Raji (cell line): ENCODE measurements around the gene GPR132.

Experiments used
- POLR2A ChIP-seq: IDR thresholded peaks from 2 replicates; pipeline ENCODE4 v1.6.1; 2011; ENCODE audit warnings: low read depth, low read length, control low read depth; ENCODE audit not compliant: insufficient read depth

The GPR132 gene

DNA sequence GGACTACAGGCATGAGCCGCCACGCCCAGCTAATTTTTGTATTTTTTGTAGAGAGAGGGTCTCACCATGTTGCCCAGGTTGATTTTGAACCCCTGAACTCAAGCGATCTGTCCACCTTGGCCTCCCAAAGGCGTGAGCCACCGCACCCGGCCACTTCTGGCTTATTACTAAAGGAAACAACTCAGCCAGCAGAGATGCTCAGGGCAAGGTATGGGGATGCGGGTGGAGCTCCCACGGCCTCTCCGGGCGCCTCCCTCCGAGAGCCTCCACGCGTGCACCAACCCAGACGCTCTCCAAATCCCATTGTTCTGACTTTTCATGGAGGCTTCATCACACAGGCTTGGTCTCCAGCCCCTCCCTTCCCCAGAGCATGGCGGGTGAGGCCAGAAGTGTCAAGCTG, 6.1 kb upstream of the GPR132 start:
- TF ChIP-seq POLR2A: no peak

DNA sequence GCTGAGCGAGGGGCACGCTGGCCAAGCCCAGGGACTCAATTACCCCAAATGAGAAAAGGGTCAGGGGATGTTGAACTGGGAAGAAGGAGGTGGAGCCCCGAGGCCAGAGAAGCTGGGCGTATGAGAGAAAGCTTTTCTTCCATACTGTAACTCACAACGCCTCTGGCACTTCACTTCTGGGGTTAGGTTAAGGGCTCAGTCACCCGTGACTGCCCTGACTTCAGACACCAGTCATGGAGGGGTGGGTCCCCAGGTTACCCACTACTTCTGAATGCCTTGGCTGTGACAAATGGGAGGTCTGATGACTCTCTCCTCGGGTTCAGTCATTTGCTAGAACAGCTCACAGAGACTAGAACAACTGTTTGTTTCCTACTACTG, 5.5 kb upstream of the GPR132 start:
- TF ChIP-seq POLR2A: no peak

DNA sequence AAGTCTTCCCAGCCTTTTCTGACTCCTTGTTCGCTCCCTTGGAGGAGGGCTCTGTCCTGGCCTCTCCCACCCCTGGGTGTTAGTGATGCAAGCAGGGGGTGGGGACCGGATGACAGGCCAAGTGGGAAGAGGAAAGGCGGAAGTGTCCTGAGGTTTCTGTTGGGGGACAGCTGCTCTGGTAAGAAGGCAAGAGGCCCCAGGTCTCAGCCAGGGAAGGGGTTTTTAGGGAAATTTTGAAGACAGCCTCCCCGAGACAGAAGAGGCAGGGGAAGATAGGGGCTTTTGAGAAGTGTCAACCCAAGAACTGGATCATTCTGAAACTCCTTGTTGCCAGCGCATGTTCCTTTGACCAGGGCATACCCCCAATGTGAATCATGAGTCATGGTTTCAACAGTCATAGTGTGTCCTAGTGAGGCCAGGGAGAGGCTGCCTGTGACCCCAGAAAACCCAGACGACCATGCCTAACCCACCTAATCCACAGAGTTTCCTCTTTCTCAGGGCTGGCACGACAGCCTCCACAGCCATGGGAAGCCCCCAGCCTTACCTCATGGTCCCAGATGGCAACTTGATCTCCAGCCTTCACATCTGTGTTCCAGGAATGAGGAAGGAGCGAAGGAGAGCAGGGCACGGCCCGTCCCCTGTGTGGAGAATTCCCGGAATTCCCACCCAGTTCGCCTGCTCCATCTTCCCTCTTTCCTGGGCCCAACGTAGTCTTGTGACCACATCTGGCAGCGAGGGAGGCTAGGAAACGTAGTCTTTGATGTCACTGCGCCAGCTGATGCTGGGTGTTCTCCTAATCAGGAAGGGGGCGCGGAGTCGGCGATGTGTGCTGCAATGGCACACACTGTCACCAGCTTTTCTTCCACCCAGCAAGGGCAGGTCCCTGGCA, 4.9 kb upstream of the GPR132 start:
- TF ChIP-seq POLR2A: peak; percentile 45

DNA sequence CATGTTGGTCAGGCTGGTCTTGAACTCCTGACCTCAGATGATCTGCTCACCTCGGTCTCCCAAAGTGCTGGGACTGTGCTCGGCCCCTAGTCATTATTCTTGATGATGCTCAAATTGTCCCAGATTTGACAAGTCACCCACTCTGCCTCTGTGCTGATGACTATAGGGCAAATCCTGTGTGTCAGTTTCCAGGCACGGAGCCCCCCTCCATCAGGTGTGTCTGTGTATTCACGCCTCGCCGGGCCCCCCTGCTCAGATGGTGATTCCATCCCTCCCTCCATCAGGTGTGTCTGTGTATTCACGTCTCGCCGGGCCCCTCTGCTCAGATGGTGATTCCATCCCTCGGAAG, 4.3 kb upstream of the GPR132 start:
- no peak for TF ChIP-seq POLR2A

DNA sequence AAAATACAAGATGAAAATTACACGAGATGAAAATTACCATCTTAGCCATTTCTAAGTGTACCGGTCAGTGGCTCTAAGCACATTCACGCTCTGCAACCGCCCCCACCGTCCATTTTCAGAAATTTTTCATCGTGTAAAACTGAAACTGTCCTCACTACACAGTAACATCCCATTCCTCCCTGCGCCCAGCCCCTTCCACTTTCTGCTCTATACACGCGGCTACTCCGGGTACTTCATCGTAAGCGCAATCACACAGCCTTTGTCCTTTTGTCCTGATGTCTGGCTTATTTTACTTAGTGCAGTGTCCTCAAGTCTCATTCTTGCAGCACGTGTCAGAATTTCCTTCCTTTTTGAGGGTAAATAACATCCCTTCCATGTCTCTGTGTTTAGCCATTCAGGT, 3.6 kb upstream of the GPR132 start:
- no peak for TF ChIP-seq POLR2A

GRCh38 chr14:105067969-105068301, 2.7 kb upstream of the GPR132 start:
- no peak for TF ChIP-seq POLR2A

DNA sequence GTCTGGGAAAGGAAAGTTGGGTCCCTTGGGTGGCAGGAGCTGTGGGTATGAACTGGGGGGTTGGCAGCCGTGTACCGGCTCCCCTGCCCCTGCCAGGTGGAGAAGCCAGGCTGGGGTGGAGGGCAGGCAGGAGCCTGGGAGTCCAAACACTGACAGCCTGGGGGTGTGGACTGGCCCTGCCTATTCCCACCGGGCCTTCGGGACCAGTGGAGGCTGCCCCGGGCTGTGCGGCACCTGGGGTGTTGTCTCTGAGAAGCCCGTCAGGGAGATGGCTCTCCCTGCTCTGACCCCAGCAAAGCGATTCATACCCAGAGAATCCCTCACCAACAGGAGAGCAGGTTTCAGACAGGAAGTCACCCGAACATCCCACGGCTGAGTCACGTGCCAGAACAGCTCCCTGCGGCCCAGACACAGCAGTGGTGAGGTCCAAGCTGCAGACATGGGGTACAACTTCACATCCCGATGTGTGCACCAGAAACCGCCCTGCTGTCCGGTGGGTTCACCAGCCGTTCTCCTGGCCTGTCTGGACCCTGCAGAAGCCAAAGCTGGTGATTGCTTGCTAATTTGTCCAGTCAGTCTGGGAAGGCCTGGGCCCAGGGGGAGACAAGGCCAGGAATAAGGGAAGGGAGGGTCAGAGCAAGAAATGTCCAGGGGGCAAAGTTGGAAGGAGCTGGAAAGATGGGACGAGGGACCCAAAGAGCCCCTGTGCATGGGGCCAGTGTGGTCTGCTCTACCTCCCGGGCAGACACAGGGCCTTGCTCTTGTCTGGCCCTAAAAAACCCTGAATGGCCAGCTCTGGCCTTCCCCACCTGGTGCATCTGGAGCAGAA, 2.1 kb upstream of the GPR132 start:
- TF ChIP-seq POLR2A: no peak

GRCh38 chr14:105066240-105067071, 1.2 kb upstream of the GPR132 start:
- no peak for TF ChIP-seq POLR2A

- no peak; the same call in 1 of the 2 replicates for TF ChIP-seq POLR2A
Observed at GRCh38 chr14:105064721-105065143, 498 bp downstream of the GPR132 start.

- no peak for TF ChIP-seq POLR2A
Observed at GRCh38 chr14:105064001-105064400, 1.2 kb downstream of the GPR132 start.

DNA sequence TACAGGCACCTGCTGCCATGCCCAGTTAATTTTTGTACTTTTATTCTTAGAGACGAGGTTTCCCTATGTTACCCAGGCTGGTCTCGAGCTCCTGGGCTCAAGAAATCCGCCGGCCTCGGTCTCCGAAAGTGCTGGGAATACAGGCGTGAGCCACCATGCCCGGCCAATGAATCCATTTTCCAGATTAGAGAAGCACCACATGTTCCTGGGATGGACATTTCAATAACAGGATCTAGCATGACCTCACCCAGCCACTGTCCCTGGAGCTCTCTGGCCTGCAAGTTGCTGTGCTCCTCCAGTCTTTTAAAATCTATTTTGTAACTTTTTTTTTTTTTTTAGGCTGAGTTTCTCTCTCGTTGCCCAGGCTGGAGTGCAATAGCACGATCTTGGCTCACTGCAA, 2.2 kb downstream of the GPR132 start:
- TF ChIP-seq POLR2A: no peak

GRCh38 chr14:105062048-105062433, 3.2 kb downstream of the GPR132 start:
- no peak for TF ChIP-seq POLR2A

DNA sequence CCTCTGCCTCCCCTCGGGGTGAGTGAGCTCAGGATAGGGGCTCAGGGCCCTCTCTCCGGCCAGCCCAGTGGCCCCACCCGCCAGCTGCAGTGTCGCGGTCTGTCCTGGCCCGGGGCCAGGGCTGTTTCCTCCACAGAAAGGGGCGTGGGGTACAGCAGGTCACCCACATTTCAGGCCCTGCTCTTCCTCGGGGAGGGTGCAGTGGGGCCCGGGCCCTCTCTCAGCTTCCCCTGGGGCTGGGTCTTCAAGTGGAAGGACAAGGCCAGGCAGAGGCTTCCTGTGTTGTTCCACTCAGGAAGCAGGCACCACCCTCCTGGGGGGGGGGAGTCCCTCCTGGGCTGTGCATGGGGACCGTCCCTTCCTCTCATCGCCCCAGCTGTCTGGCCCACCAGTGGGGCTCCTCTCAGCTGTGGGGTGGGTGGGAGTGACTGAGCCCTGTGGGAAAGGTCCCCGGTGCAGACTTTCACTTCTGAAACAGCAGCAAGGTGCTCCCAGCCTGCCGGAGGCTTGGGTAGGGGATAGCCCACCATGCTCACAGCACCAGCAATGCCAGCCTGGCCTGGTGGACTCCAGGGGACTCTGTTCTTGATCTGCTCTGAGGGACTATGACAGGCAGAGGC, 3.7 kb downstream of the GPR132 start:
- no peak for TF ChIP-seq POLR2A

DNA sequence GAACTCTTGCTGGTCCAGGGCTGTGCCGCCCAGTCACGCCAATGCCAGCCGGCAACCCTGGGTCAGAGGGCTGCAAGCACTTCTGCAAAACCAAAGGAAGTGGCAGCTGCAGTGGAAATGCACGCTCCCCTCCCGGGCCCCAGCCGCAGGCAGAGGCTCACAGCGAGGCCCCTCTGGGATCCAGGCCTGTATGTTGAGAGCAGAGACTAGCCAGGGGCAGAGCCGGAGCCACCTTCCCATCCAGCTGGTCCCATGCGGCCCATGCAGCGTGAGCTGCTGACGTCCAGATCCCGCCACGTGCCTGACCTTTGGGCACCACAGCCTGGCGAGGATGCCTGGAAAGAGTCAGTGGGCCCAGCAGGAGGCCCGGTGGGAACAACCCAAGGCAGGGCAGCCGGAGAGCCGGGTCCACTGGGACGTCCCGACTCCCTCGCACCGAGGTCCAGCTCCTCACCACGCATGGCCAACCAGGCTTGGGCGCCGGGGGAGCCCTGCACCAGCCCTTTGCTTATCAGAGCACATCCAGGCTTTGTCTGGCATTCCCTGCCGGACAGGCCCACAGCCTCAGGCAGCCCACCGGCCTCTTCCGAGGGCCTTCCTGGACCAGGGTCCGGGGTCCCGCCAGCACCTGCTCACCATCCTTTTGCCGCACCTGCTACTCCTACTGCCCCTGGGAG, 4.3 kb downstream of the GPR132 start:
- TF ChIP-seq POLR2A: no peak

- TF ChIP-seq POLR2A: no peak
Observed at GRCh38 chr14:105059925-105060565, 5.2 kb downstream of the GPR132 start.
